HCT116 (cell line): ENCODE measurements around the gene TUB. TPM values are rescaled to one million over a fixed set of nuclear protein-coding genes. Genes with fewer than 3 reads are reported as not detected.

Source experiments
- ATAC-seq: fragments of 200-7000 bp; cut with Tn5 transposase; 2 replicates; pipeline ENCODE4 v1.9.1; 2020; ENCODE audit warnings: mild to moderate bottlenecking, moderate library complexity
- BruUV-seq: library from RNA; stranded (reverse); fragments of 400-500 nt; replicated peaks from 2 replicates; lab custom pipeline; 2021; lab: Mats Ljungman, UMichigan
- CTCF ChIA-PET: fragments of 300-600 bp; sonication (Branson Sonifier 250); formaldehyde crosslinking; loops from one replicate; lab custom pipeline; 2021; ENCODE audit warnings: antibody characterized with exemption; lab: Charles Lee
- POLR2A ChIA-PET: fragments of 300-600, 350-600 bp; sonication (Branson Sonifier 250); formaldehyde crosslinking; loops from one replicate; lab custom pipeline; 2021; ENCODE audit warnings: antibody characterized with exemption; lab: Charles Lee
- RAD21 ChIA-PET, 2 experiments: fragments of 300-600 bp; sonication (Branson Sonifier 250); formaldehyde crosslinking; loops; one replicate each; lab custom pipeline; 2023; ENCODE audit warnings: low total read pairs in 2 of 2; ENCODE audit not compliant: uncharacterized antibody in 2 of 2, unreplicated experiment in 2 of 2, low non-redundant PET in 1 of 2; lab: Charles Lee
- DNase-seq: peaks from one replicate; pipeline ENCODE4 v3.0.0-alpha.2; 2010; ENCODE audit warnings: low read depth, low spot score
- H2AFZ ChIP-seq: fragments of 200-600 bp; shearing (Covaris generic), sonication (generic); 2 replicates; pipeline ENCODE4 v1.6.1; 2017; ENCODE audit warnings: low read depth, mixed run types, mixed read lengths, antibody characterized with exemption, low read length; ENCODE audit not compliant: poor library complexity, severe bottlenecking
- H3K27ac ChIP-seq: 2 replicates; pipeline ENCODE4 v1.5.1; 2012; ENCODE audit warnings: low read depth, low read length
- H3K27me3 ChIP-seq: fragments of 200-600 bp; sonication (generic); 2 replicates; pipeline ENCODE4 v1.6.1; 2016; ENCODE audit warnings: mixed run types, low read length, mixed read lengths; ENCODE audit not compliant: insufficient read depth
- H3K36me3 ChIP-seq, 2 experiments: fragments of 200-500 bp in 1 of 2; fragments of 200-600 bp in 1 of 2; sonication (Bioruptor generic) in 1 of 2; sonication (generic) in 1 of 2; 2 replicates each; pipeline versions ENCODE4 v1.5.1 to v1.6.1; 2014 to 2016; ENCODE audit warnings: low read length in 2 of 2, inconsistent platforms in 1 of 2, mixed read lengths in 1 of 2, mixed run types in 1 of 2; ENCODE audit not compliant: insufficient read depth in 2 of 2, control insufficient read depth in 1 of 2
- H3K4me1 ChIP-seq, 2 experiments: fragments of 200-600 bp in 1 of 2; sonication (generic) in 1 of 2; 2 replicates each; pipeline versions ENCODE4 v1.5.1 to v1.6.1; 2012 to 2017; ENCODE audit warnings: low read length in 2 of 2, inconsistent platforms in 1 of 2, mild to moderate bottlenecking in 1 of 2, mixed read lengths in 1 of 2, mixed run types in 1 of 2, moderate library complexity in 1 of 2; ENCODE audit not compliant: insufficient read depth in 2 of 2, control insufficient read depth in 1 of 2
- H3K4me2 ChIP-seq: fragments of 200-600 bp; sonication (generic); 2 replicates; pipeline ENCODE4 v1.6.1; 2017; ENCODE audit warnings: mixed run types, low read length, mixed read lengths
- H3K4me3 ChIP-seq, 2 experiments: fragments of 200-600 bp in 1 of 2; sonication (generic) in 1 of 2; replicated peaks in 1 of 2; 2 replicates each; pipeline ENCODE4 v1.5.1; 2011 to 2016; ENCODE audit warnings: low read length in 2 of 2, control low read depth in 1 of 2, low read depth in 1 of 2, mild to moderate bottlenecking in 1 of 2, mixed read lengths in 1 of 2, mixed run types in 1 of 2
- H3K79me2 ChIP-seq: fragments of 200-600 bp; sonication (generic); 2 replicates; pipeline ENCODE4 v1.6.1; 2017; ENCODE audit warnings: mild to moderate bottlenecking, mixed run types, low read length, moderate library complexity, mixed read lengths; ENCODE audit not compliant: insufficient read depth
- H3K9ac ChIP-seq: fragments of 200-600 bp; sonication (generic); 2 replicates; pipeline ENCODE4 v1.6.1; 2016; ENCODE audit warnings: low read length, mixed read lengths
- H3K9me2 ChIP-seq: fragments of 200-600 bp; sonication (generic), shearing (Covaris generic); 2 replicates; pipeline ENCODE4 v1.6.1; 2017; ENCODE audit warnings: mixed run types, mild to moderate bottlenecking, moderate library complexity; ENCODE audit not compliant: insufficient read depth
- H3K9me3 ChIP-seq, 2 experiments: fragments of 200-500 bp in 1 of 2; fragments of 200-600 bp in 1 of 2; sonication (Bioruptor generic) in 1 of 2; sonication (generic) in 1 of 2; 2 replicates each; pipeline ENCODE4 v1.6.1; 2014 to 2017; ENCODE audit warnings: low read length in 2 of 2, mixed read lengths in 2 of 2, inconsistent platforms in 1 of 2, low read depth in 1 of 2, mild to moderate bottlenecking in 1 of 2, mixed run types in 1 of 2, moderate library complexity in 1 of 2; ENCODE audit not compliant: control insufficient read depth in 1 of 2, insufficient read depth in 1 of 2
- H4K20me1 ChIP-seq: fragments of 200-600 bp; sonication (generic), shearing (Covaris generic); 2 replicates; pipeline ENCODE4 v1.6.1; 2017; ENCODE audit warnings: mixed run types, mild to moderate bottlenecking, moderate library complexity; ENCODE audit not compliant: insufficient read depth
- CBX3 ChIP-seq: IDR thresholded peaks from 2 replicates; pipeline ENCODE4 v1.6.1; 2012; ENCODE audit warnings: low read depth
- CTCF ChIP-seq, 3 experiments: fragments of 200-600 bp in 1 of 3; sonication (generic) in 1 of 3; IDR thresholded peaks in 2 of 3; conservative IDR thresholded peaks in 1 of 3; 2 replicates each; pipeline ENCODE4 v1.5.1; 2012 to 2017; ENCODE audit warnings: low read depth in 2 of 3, low read length in 2 of 3, antibody characterized with exemption in 1 of 3, borderline replicate concordance in 1 of 3, control low read depth in 1 of 3, mild to moderate bottlenecking in 1 of 3, mixed read lengths in 1 of 3, mixed run types in 1 of 3, moderate library complexity in 1 of 3; ENCODE audit not compliant: insufficient read depth in 1 of 3
- EGR1 ChIP-seq: IDR thresholded peaks from 2 replicates; pipeline ENCODE4 v1.6.1; 2012; ENCODE audit warnings: low read depth
- ELF1 ChIP-seq: IDR thresholded peaks from 2 replicates; pipeline ENCODE4 v1.6.1; 2012; ENCODE audit warnings: low read depth, borderline replicate concordance
- FOSL1 ChIP-seq: IDR thresholded peaks from 2 replicates; pipeline ENCODE4 v1.6.1; 2012; ENCODE audit warnings: low read depth
- MAX ChIP-seq: IDR thresholded peaks from 2 replicates; pipeline ENCODE4 v1.6.1; 2012
- POLR2AphosphoS5 ChIP-seq: IDR thresholded peaks from 2 replicates; pipeline ENCODE4 v1.6.1; 2011; ENCODE audit warnings: mild to moderate bottlenecking, low read depth, low read length, moderate library complexity
- REST ChIP-seq: IDR thresholded peaks from 2 replicates; pipeline ENCODE4 v1.6.1; 2012; ENCODE audit warnings: low read depth
- SRF ChIP-seq: IDR thresholded peaks from 2 replicates; pipeline ENCODE4 v1.6.1; 2012; ENCODE audit warnings: low read depth
- ZBTB33 ChIP-seq: IDR thresholded peaks from 2 replicates; pipeline ENCODE4 v1.6.1; 2011; ENCODE audit warnings: mild to moderate bottlenecking, low read length, moderate library complexity; ENCODE audit not compliant: insufficient replicate concordance; ENCODE audit errors: extremely low read depth
- ZFX ChIP-seq: fragments of 450-650 bp; IDR thresholded peaks from 2 replicates; pipeline ENCODE4 v1.6.1; 2017
- ZNF274 ChIP-seq: fragments of 200-500 bp; sonication (Bioruptor generic); IDR thresholded peaks from 2 replicates; pipeline ENCODE4 v1.6.1; 2014; ENCODE audit warnings: mild to moderate bottlenecking, low read depth, low read length, inconsistent platforms
- intact Hi-C: fragments of 100-400 bp; cut with micrococcal nuclease; formaldehyde crosslinking; loops from 2 replicates; pipeline ENCODE4 v1.10.0; 2022
- total RNA-seq: library from RNA; stranded (reverse); gene quantifications from one replicate; pipeline ENCODE4 v1.2.1, GENCODE V29; 2021; ENCODE audit not compliant: unreplicated experiment

TUB gene
- total RNA-seq, 1 experiment from 2014 or later: 0.02 TPM

DNA sequence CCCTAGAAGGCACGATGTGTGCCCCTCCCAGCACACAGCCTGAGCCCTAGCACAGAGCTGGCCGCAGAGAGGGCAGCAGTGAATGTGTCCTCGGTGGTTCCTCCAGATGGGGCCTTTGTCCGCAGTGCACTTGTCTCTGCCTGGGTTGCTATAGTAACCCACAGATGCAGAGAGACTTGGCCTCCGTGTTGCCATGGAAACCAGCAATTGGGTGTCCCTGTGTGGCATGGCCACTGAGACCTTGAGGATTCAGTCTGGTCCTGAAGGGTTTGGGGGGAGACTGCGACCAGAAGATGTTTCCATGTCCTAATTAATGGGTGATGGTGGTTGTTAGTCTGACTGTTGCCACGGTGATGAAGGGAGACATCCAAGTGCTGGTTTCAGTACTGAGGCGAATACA, 42.6 kb upstream of the TUB start:
- no TSS peak for BruUV-seq
- Histone ChIP-seq H3K9me3 (no peaks in the 10 kb centered on the region), H3K79me2 (no peaks in the 10 kb centered on the region), H3K36me3 (no peaks in the 10 kb centered on the region), H3K4me2 (no peak overlapping the region), H3K4me1 (peaks cover 0 to 3% of the 10 kb centered on the region in 2 experiments; a peak in 2 of 4 replicates)
- RAD21 ChIA-PET: no interaction called here
- TF ChIP-seq REST: no peak
- TF ChIP-seq ELF1: no peak
- TF ChIP-seq SRF: no peak
- TF ChIP-seq ZFX: no peak
- TF ChIP-seq MAX: no peak
- TF ChIP-seq, all 23 proteins: peak for 0
- Histone ChIP-seq H3K27me3 (peaks cover 3% of the 10 kb centered on the region; the same call in 1 of the 2 replicates), H3K27ac (no peak overlapping the region), H2AFZ (no peak overlapping the region), H3K4me3 (no peak overlapping the region), H3K9ac (no peak overlapping the region), H4K20me1 (no peaks in the 10 kb centered on the region), H3K9me2 (no peaks in the 10 kb centered on the region)
- intact Hi-C loops: no loop called here
- DNase-seq (no peak), ATAC-seq (no peak)
- POLR2A ChIA-PET: no interaction called here
- CTCF ChIA-PET: no interaction called here

DNA sequence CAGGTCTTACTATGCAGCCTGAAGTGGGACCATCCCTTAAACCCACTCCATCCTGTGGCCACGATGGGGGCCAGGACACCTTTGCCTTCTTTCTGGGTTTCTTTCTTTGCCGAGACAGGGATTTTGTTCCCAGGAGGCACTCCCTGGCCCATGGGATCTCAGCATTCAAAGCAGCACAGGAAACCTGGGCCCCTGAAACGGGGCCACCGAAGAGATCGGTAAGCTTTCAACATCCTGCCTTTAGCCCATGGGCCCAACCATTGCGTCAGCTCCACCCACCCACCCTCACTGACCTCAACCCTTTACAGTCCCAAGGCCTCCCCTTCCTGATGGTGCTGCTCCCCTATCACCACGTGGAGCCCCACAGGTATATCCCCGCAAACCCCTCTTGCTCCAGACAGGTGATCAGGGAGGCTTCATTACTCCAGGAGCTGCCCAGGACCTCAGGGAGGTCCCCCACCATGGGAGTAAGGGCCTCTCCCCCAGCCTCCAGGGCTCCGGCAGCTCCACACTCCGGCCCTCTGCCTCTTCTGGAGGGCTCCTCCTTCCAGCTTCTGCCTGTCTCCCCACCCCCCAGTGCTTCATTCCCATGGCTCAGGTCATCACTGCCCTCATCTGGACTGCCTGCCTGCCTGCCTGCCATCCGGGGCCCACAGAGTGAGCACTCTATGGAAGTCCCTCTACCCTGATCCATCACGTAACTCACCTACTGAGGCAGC, 42.0 kb upstream of the TUB start:
- CTCF ChIA-PET: no interaction called here
- Histone ChIP-seq H2AFZ (no peak overlapping the region), H3K9me3 (no peaks in the 10 kb centered on the region), H4K20me1 (no peaks in the 10 kb centered on the region), H3K9me2 (no peaks in the 10 kb centered on the region), H3K79me2 (no peaks in the 10 kb centered on the region), H3K27ac (no peak overlapping the region), H3K27me3 (peaks cover 7% of the 10 kb centered on the region; the same call in 1 of the 2 replicates), H3K36me3 (no peaks in the 10 kb centered on the region), H3K4me1 (no peaks in the 10 kb centered on the region), H3K9ac (no peak overlapping the region), H3K4me3 (no peak overlapping the region), H3K4me2 (no peak overlapping the region)
- DNase-seq: no peak
- intact Hi-C loops: no loop called here
- POLR2A ChIA-PET: no interaction called here
- RAD21 ChIA-PET: no interaction called here
- no TSS peak for BruUV-seq
- ATAC-seq: no peak
- TF ChIP-seq CBX3: no peak
- no peak for TF ChIP-seq ZNF274
- TF ChIP-seq ELF1: no peak
- TF ChIP-seq ZBTB33: no peak
- no peak for TF ChIP-seq FOSL1
- TF ChIP-seq POLR2AphosphoS5: no peak
- TF ChIP-seq EGR1: no peak
- TF ChIP-seq CTCF (IDR thresholded peaks at IDR 0.05 in 2 of 3, conservative IDR thresholded peaks at IDR 0.05 in 1 of 3; ENCODE audit: borderline replicate concordance in 1 of 3, insufficient read depth in 1 of 3, low read depth in 2 of 3, low read length in 2 of 3): no peak
